Measurements from ENCODE around the gene TMOD2. TPM values are rescaled to one million over a fixed set of nuclear protein-coding genes. Genes with fewer than 3 reads are reported as not detected.

The TMOD2 gene
- total RNA-seq, 1 donor from 2014 or later = 4.1 TPM

DNA sequence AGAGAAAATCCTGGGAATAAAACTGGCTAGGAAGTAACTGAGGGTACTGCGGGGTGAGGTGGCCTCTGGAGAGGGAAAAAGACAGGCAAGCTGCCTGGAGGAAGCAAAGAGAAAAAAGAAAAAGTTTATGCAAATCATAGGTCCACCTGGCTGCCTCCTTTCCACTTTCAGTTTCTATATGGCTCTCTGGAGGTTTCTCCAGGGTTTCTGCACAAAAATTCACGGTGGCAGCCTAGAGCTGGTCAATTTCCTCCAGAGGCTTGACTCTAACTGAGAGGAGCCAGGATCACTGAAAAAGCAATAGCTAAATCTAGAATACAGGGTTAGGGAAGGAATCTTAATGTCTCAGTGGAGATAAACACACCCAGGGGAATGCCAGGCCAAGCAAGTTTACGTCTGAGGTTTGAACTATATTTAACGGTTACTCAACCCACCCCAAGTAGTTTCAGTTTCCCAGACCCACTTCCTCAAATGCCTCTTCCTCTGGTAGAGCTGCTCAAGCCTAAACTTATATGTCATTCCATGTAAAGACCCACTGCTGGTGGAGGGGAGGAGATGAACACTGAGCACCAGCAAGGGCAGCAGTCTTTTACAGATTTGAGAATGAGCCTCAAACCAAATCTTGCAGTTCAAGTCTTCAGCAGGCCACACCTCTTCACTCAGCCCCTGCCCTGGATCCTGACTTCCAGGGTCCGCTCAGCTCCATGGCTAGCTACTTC, 19.7 kb upstream of the TMOD2 start:
- TF ChIP-seq, protein P1, sequence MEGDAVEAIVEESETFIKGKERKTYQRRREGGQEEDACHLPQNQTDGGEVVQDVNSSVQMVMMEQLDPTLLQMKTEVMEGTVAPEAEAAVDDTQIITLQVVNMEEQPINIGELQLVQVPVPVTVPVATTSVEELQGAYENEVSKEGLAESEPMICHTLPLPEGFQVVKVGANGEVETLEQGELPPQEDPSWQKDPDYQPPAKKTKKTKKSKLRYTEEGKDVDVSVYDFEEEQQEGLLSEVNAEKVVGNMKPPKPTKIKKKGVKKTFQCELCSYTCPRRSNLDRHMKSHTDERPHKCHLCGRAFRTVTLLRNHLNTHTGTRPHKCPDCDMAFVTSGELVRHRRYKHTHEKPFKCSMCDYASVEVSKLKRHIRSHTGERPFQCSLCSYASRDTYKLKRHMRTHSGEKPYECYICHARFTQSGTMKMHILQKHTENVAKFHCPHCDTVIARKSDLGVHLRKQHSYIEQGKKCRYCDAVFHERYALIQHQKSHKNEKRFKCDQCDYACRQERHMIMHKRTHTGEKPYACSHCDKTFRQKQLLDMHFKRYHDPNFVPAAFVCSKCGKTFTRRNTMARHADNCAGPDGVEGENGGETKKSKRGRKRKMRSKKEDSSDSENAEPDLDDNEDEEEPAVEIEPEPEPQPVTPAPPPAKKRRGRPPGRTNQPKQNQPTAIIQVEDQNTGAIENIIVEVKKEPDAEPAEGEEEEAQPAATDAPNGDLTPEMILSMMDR (IDR thresholded peaks at IDR 0.05; ENCODE audit: insufficient read depth, low read length, poor library complexity, severe bottlenecking) = no peak
- no peak for DNase-seq (ENCODE audit: low read depth)
- Histone ChIP-seq H3K36me3 (ENCODE audit: control insufficient read depth, insufficient read depth, low read length) (no peaks in the 10 kb centered on the region), H3K4me3 (ENCODE audit: low read depth, low read length) (no peak overlapping the region), H3K27me3 (ENCODE audit: control insufficient read depth, insufficient read depth, low read length) (no peaks in the 10 kb centered on the region)

DNA sequence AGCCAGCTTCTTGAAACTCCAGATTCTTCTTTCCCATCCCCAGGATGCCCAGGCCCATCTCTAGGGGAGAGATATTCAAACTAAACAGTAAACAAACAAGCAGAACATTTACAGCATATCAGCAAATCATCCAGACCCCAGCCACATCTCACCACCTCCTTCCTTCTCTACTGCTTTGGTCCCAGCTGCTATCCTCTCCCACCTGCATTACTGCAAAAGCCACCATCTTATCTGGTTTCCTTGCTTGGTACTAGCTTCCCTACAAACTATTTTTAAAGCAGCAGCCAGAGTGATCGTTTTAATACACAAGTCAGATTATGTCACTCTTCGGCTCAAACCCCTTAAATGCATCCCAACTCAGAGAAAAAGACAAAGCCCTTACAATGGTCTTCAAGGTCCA, 18.8 kb upstream of the TMOD2 start:
- no peak overlapping the region for H3K4me3 ChIP-seq (ENCODE audit: low read depth, low read length)
- no peaks in the 10 kb centered on the region for H3K36me3 ChIP-seq (ENCODE audit: control insufficient read depth, insufficient read depth, low read length)
- DNase-seq (ENCODE audit: low read depth) = no peak
- TF ChIP-seq, protein P1 (IDR thresholded peaks at IDR 0.05; ENCODE audit: insufficient read depth, low read length, poor library complexity, severe bottlenecking) = no peak
- no peaks in the 10 kb centered on the region for H3K27me3 ChIP-seq (ENCODE audit: control insufficient read depth, insufficient read depth, low read length)

DNA sequence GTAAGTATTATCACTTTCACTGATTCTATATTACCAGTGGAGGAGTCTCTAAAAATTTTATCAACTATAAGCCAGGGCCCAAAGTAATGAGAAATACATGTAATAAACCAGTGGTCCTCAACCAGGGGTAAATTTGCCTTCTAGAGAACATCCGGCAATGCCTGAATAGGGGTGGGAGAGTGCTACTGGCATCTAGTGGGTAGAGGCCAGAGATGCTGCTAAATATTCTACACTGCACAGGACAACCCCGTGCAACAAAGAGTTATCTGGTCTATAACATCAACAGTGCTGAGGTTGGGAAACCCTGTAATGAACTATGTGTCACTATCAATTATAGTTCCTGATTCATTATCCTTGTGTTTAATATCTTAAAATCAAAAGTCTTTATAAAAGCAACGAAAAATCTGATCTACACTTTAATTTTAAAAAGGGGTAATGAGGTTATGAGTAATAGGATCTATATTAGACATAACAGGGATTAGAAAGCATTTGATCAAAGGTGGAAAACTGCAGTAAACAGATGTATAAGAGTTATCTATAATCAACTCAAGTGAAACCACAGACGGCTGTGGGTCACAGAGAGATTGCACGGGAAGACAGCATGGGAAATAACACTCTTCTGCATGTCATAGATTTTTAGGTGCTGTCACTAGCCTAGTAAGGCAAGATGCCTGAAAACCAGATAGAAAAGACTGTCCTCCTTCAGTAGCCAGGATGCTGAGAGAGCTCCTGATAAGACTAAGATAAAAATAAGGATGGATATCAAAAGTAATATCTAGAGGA, 16.0 kb upstream of the TMOD2 start:
- Histone ChIP-seq H3K4me3 (ENCODE audit: low read depth, low read length) (no peak overlapping the region), H3K27me3 (ENCODE audit: control insufficient read depth, insufficient read depth, low read length) (no peaks in the 10 kb centered on the region), H3K36me3 (ENCODE audit: control insufficient read depth, insufficient read depth, low read length) (no peaks in the 10 kb centered on the region)
- DNase-seq (ENCODE audit: low read depth) = no peak
- TF ChIP-seq, protein P1 (IDR thresholded peaks at IDR 0.05; ENCODE audit: insufficient read depth, low read length, poor library complexity, severe bottlenecking) = no peak

DNA sequence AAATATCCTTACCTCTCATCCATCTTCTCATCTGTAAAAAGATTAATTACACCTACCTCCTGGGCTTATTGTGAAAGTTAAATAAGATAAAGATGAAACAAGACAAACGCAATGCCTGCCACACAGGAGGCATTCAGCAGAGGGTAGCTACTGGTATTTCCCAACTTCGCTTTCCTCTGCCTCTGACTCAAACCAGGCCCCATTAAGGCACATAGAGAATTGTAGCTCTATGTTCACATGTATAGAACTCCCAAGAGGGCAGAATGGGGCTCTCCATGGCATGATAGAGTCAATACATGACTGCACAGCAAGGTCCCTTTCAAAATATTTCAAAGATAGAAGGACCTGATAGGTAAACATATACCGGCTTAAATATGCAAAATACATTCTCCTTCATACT, 15.3 kb upstream of the TMOD2 start:
- TF ChIP-seq, protein P1 (IDR thresholded peaks at IDR 0.05; ENCODE audit: insufficient read depth, low read length, poor library complexity, severe bottlenecking) = no peak
- H3K27me3 ChIP-seq (ENCODE audit: control insufficient read depth, insufficient read depth, low read length) = no peaks in the 10 kb centered on the region
- no peak overlapping the region for H3K4me3 ChIP-seq (ENCODE audit: low read depth, low read length)
- no peak for DNase-seq (ENCODE audit: low read depth)
- no peaks in the 10 kb centered on the region for H3K36me3 ChIP-seq (ENCODE audit: control insufficient read depth, insufficient read depth, low read length)

DNA sequence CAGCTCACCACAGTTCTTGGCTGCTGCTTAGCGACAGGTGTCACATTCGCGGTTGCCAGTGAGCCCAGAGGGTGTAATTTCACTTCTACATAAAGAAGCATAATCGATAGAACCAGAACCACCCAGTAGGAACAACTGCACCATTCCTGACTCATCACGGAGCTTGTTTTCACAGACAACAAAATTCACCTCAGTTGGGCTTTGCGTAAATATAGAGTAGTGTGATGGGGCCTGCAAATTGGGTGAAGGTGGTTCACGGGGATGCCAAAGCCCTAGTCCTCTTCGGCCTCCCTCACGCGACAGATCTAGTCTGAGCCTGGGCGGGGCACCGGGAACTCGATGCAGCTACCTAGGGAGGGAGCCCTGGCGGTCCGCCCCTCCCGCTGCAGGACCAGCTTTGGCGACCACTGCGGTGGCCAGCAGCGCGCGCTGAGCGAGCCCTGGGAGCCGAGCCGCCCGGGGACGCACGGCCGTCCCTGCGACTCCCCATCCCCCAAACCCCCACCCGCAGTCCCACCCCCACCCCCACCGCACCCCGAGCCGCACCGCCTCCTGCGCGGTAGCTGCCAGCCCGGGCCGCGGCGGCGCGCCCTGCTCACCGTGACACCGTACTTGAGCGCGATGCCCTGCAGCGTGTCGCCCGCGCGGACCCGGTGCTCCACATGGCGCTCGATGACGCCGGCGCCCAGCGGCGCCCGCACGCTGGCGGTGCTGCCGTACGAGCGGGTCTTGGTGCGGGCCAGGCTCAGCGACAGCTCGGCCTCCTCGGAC, 14.5 kb upstream of the TMOD2 start:
- TF ChIP-seq, protein P1 (IDR thresholded peaks at IDR 0.05; ENCODE audit: insufficient read depth, low read length, poor library complexity, severe bottlenecking) = no peak

More for the DNA sequence above, 14.5 kb upstream of the TMOD2 start:
- Histone ChIP-seq H3K4me3 (ENCODE audit: low read depth, low read length) (peak overlapping the region; percentile 61), H3K27me3 (ENCODE audit: control insufficient read depth, insufficient read depth, low read length) (no peaks in the 10 kb centered on the region), H3K36me3 (ENCODE audit: control insufficient read depth, insufficient read depth, low read length) (no peaks in the 10 kb centered on the region)
- no peak for DNase-seq (ENCODE audit: low read depth)
